Activated CD4-positive, alpha-beta T cell treated with anti-CD3 and anti-CD28 coated beads, Interleukin-2, amount 50 U/mL, for 4 hours (primary cell): ENCODE results near the gene MED7.

Experiments used
- DNase-seq, 2 experiments: peaks; one replicate each; pipeline ENCODE4 v3.0.0-alpha.2; 2020

The MED7 gene

DNA sequence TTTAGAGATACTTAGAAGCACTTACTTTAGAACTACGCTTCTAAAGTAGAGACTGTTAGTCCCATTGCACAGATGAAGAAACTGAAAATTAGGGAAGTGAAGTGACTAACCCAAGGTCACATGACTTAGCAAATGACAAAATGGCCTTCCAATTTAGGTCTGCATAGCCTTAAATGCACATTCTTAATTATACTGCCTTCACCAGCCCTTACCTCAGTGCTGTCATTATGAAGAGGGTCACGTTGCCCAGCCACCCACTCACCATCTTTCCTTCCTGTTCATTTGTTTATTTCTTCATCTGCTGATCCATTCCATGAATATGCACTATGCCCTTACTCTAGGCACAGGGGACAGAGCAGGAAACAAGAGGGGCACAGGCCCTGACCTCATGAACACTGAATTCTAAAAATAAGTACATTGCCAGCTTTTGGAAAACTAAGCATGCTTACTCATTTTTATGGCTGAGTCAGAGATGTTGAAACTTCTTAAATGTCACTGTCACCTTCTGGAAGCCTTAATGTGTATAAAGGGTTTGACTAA, 42.5 kb downstream of the MED7 start:
- DNase-seq = no peak

- DNase-seq = no peak
These were observed 54.2 kb downstream of the MED7 start for GRCh38 chr5:157088342-157088990.
